ENCODE measurements around the gene OTUD3.

OTUD3 gene

DNA sequence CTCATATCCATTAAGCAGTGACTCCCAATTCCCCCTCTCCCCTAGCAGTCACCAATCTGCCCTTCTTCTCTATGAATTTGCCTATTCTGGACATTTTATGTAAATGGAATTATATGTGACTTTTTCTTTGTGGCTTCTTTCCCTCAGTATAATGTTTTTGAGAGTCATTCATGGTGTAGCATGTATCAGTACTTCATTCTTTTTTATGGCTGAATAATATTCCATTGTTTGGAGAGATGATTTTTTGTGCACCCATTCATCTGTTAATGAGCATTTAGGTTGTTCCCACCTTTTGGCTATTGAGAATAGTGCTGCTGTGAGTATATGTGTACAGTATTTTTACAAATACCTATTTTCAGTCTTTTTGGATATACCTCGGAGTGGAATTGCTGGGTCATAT is 19.5 kb downstream of the OTUD3 start:
- H3K27ac ChIP-seq = no peak overlapping the region
- TF ChIP-seq CTCF (conservative IDR thresholded peaks at IDR 0.05) (no peak), ZFX (IDR thresholded peaks at IDR 0.05) (no peak)

DNA sequence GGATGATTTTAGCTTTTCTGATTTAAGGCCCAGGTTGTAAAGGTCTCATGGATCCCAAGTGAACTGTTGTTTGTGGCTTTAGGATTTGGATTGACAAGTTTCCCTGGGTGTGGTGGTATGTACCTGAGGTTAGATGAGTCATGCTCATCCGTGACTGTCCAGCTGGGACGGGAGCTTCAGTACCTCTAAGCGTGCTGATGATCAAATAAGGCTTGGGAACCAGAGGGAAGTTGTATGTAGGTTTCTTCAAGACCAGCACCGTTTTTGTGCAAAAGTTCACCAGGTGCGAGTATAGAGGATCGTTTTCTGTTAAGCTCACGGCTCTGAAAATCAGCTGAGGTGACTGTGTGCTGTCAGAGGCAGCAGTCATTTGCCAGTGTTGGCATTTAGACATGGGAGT is 21.4 kb downstream of the OTUD3 start:
- no peak for TF ChIP-seq CTCF (conservative IDR thresholded peaks at IDR 0.05)
- TF ChIP-seq ZFX (IDR thresholded peaks at IDR 0.05) = no peak
- H3K27ac ChIP-seq = no peak overlapping the region

- no peak overlapping the region for H3K27ac ChIP-seq
- TF ChIP-seq CTCF (conservative IDR thresholded peaks at IDR 0.05) = no peak
- no peak for TF ChIP-seq ZFX (IDR thresholded peaks at IDR 0.05)
Observed at GRCh38 chr1:19907456-19907855, 25.3 kb downstream of the OTUD3 start.

DNA sequence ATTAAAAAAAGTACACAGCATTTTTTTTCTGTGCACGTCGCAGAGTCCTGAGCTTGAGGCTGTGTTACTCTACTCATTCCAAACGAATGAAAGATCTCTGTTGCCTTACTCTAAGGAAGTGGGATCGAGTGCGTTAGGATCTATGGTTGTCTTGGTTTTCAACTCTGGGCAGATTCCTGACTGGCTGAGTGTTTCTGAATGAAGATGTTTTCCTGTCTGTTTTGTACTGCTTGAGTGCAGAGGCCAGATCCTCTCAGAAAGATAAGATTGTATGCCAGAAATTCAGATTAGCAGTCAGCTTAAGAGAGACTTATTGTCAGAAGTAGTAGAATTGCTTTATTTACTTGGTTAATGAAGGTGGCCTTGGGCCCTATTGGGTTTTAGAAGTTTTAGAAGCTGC is 27.2 kb downstream of the OTUD3 start:
- no peak overlapping the region for H3K27ac ChIP-seq
- no peak for TF ChIP-seq CTCF (conservative IDR thresholded peaks at IDR 0.05)
- TF ChIP-seq ZFX (IDR thresholded peaks at IDR 0.05) = no peak

DNA sequence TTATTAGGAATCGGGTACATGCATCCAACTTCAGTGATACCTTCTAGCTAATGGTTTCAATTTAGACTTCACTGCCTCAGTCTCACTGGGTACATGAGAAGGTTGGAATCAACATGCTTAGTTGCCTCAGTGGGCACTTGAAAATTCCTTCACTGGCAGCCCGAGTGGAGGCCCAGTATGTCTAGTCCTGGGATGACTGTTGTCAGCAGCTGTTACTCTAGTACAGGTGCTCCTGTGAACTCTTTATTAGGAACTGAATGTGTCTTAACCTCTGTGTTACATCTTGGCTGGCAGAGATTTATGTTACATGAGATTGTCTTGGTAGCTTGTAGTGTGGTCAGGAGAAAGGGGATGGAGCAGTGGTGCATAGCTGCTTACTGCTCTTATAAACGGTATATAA is 27.8 kb downstream of the OTUD3 start:
- H3K27ac ChIP-seq = no peak overlapping the region
- TF ChIP-seq ZFX (IDR thresholded peaks at IDR 0.05) (no peak), CTCF (conservative IDR thresholded peaks at IDR 0.05) (no peak)

GRCh38 chr1:19910650-19911049 is 28.5 kb downstream of the OTUD3 start:
- TF ChIP-seq ZFX (IDR thresholded peaks at IDR 0.05) (no peak), CTCF (conservative IDR thresholded peaks at IDR 0.05) (no peak)
- no peak overlapping the region for H3K27ac ChIP-seq

DNA sequence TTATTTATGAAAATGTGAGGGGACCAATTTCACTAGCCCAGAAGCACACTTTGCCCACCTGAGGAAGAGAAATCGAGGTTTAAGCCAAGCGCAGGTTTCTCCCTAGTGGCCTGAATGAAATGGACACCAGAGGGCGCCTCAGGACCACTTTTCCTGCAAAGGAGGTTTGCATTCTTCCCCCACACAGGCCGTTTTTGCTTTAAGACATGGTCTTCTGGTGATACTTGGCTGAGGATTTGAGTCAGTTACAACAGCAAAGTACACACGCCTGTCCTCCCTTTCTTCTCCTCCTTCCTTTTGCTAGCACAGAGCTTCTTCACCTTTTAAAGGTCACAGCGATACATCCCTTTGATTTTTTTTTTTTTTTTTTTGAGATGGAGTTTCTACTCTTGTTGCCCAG is 35.9 kb downstream of the OTUD3 start:
- H3K27ac ChIP-seq = no peak overlapping the region
- TF ChIP-seq CTCF (conservative IDR thresholded peaks at IDR 0.05) (peak; percentile 76), ZFX (IDR thresholded peaks at IDR 0.05) (no peak)

Measured in C4-2B (cell line).